HG02970 (cell line): ENCODE results near the gene GLT1D1.
"Not testable (repeated sequence)": the region's sequence is repeated elsewhere in the genome, so short reads cannot be mapped to it uniquely, and the experiment has no call there.

Source experiments
- ATAC-seq: cut with Tn5 transposase; IDR thresholded peaks from one replicate; pipeline ENCODE4 v1.9.1; 2021; ENCODE audit warnings: mild to moderate bottlenecking, moderate library complexity, moderate number of reproducible peaks; ENCODE audit not compliant: unreplicated experiment, low FRiP score

GLT1D1 gene

DNA sequence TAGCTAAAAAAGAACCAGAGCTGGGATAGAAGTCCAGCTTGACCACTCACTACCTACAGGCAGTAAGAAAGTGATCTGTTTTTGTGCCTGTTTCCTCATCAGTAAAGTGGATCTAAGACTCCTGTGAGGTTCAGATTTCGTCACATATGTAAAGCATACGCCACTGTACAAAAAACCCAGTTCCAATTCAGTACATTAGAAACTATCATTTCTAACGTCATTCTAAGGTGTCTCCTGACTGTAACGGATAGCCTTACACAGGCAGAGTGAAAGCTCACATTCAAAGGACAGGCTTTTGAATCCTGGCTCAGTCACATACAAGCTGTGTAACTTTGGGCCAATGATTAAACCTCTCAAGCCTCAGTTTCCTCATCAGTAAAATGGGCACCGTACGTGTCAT is 33.0 kb upstream of the GLT1D1 start:
- no peak for ATAC-seq

DNA sequence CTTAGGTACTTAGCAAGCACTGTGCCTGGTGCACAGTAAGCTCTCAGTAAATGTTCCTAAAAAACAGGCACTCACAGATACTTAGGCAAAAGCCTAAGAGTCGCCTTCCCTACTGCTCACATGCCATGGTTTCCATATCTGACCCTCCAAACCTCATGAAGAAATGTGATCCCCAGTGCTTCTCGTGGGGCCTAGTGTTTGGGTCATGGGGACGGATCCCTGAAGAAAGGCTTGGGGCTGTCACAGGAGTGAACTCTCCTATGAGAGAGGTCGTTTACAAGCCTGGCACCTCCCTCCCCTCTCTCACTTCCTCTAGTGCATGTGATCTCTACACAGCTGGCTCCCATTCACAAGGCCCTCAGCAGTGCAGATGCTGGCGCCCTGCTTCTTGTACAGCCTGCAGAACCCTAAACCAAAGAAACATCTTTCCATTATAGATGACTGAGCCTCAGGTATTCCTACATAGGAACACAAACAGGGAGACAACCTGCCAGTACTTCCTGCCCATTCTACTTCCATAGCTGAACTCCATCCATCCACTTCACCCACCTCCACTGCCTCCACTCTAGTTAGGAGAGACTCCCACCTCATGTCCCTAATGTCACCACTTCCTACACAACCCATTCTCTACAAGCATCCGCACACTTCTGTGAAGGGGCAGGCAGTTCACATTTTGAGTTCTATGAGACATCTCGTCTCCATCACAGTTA is 32.4 kb upstream of the GLT1D1 start:
- ATAC-seq = peak; percentile 47

DNA sequence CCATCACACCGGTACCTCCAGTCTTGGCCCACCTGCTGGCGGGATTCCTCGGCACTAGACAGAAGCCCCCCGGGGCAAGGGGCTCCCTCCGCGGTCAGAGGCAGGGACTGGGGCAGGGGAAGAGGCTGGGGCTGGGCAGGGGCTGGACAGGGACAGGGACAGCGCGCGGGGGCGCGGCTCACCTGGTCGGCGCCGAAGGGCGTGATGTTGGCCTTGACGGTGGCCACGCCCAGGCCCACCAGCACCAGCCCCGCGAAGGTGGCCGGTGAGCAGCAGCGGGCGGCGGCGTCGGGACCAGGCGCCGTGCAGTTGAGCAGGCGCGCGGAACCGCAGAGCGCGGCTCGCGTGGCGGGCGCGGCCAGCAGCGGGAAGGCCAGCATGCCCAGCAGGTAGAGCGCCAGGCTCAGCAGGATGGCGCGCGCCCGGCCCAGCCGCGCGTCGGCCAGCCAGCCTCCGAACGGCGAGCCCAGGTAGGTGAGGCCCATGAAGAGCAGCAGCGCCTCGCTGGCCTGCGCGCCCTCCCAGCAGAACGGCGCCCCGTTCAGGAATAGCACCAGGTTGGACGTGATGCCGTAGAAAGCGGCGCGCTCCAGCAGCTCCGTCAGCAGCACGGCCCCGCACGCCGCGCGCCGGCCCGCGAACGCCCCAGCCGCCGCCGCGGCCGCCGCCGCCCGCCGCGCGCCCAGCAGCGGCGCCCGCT is 29.9 kb upstream of the GLT1D1 start:
- ATAC-seq = peak; percentile 17

DNA sequence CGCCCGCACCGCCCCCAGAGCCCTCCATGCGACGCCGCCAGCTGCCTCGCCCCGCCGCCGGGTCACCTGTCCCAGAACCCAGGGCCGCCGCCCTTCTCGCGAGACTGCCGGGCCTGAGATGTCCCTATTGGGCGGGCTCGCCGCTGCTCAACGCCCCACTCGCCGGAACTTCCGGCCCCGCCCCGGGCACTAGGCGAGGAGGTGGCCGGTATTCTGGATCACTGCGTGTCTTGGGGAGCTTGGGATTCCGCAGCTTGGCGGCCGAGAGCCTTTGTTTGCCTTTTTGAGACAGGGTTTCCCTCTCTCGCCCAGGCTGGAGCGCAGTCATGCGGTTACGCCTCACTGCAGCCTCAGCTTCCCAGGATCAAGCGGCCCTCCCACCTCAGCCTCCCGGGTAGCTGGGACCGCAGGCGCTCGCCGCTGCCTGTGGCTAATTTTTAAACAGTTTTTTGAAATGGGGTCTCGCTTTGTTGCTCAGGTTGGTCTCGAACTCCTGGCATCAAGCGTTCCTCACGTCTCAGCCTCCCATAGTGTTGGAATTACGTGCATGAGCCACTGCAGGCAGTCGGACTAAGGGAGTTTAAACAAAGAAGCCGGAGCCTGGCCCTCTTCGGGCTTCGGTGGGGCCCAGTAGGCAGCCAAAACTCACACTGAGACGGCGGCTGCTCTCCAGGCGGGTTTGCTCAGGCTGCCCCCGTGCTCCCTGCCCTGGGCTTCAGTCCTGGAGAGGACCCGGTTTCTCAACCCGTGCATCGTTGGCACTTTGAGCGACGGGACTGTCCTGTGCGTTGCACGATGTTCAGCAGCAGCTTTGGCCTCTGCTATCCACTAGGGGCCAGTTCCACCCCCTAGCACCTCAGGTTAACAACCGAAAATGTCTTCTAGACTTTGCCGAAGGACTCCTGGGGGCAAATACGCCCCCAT is 29.1 kb upstream of the GLT1D1 start, which contains the start of gene SLC15A4:
SLC15A4 (minus strand) TSS at position 43 of the 924 bp plus-strand sequence; CDS start at position 28, 15 bp downstream.
- peak; percentile 85 for ATAC-seq

DNA sequence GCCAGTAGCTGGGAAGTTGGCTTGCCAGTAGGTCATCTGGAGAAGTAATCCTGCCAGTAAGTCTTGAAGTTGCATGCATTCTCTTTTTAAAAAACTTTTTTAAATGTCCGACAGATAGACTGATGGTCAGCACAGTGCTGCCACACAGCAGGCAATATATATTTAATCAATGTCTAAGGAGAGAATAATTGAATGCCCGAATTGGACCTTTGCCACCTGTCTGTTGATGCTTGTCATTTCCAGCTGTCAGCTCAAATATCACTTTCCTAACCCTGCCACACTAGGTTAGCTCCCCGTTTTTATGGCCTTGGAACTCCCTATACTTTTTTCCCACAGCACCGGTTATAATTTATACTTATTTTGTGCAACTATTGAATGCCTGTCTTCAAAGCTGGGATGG is 27.4 kb upstream of the GLT1D1 start:
- ATAC-seq = no peak

DNA sequence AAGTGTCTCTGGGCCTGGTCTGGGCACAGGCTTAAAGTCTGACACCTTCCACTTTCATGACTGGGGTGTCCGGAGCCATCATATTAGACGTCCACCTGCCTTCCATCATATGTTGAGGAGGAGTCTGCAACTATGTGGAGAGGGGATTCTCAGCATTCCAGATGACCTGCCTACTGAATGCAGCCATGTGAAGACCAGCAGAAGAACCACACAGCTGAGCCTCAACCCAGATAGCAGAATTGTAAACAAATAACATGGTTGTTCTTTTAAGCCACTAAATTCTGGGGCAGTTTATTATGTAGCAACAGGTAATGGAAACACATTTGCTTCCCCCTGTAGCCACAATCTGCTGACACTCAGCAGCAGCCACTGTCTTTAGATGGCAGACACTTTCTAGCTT is 25.6 kb upstream of the GLT1D1 start:
- ATAC-seq = no peak

DNA sequence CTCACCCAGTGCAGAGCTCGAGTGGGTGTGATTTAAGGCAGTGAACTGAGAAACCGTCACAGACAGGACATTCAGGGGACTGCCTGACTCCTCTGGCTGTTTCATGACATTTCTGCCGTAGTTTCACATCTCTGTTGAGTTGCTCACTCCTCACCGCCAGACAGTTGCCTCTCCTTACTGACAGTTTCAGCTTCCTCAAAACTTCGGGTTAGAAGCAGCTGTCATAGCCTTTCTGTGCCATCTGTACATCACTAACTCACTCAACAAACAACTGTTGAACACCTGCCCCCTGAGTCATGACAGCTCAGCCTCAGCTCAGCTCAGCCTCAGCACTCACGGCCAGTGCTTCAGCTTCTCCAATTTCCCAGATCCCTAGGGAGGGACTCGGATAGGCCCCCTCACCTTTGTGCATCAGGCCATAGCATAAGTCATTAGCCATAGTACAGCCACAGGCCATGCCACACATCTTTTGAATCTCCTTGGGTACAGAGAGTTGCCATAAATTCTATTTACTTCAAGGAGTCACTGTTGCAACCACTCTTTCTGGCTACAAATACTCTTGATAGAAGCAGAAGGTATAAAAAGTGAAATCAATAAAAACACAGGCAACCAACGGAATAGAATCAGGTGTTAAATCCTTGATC is 23.3 kb upstream of the GLT1D1 start:
- ATAC-seq = peak; percentile 84

DNA sequence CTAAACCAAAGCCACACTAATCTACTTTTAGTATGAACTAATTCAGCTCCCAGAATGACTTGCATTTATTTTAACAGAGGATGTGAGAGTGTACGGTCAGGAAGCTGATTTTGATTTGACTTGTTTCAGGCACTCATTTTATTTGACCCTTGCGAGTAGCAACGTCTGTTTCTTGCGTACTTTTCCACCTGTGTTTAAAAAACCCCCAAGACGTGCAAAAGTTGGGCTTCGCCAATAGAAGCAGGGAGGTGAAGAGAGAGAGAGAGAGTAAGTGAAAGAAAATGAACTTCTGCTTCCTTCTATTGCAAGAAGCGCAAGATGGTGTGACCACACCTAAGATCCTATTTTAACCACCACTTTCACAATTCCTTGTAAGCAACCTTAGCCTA is 22.8 kb upstream of the GLT1D1 start:
- ATAC-seq = peak; percentile 43

DNA sequence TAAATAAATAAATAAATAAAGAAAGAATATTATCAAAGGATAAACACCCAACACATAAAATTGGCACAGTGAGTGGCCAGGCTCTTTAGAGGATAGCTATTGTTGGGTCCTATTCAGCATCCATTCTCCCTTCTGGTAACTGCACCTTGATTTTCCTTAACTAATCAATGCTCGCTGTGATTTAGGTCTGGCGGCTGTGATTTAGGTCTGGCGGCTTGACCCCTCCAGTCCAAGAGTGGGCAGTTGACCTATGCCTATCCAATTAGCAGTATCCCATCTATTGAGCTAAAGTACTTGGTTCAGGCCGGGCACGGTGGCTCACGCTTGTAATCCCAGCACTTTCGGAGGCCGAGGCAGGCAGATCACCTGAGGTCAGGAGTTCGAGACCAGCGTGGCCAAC is 19.9 kb upstream of the GLT1D1 start:
- ATAC-seq = no peak

DNA sequence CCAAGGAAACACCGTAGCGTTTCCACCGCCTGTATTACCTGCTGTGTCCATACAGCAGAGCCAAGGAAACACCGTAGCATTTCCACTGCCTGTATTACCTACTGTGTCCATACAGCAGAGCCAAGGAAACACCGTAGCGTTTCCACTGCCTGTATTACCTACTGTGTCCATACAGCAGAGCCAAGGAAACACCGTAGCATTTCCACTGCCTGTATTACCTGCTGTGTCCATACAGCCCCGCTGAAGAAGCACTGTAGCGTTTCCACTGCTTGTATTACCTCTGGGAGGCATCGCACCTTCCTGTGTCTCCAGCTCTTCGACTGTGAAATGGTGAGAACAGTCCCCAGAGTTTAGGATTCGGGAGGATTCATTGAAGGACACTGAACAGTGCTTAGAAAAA is 13.4 kb upstream of the GLT1D1 start:
- not testable (repeated sequence) for ATAC-seq

DNA sequence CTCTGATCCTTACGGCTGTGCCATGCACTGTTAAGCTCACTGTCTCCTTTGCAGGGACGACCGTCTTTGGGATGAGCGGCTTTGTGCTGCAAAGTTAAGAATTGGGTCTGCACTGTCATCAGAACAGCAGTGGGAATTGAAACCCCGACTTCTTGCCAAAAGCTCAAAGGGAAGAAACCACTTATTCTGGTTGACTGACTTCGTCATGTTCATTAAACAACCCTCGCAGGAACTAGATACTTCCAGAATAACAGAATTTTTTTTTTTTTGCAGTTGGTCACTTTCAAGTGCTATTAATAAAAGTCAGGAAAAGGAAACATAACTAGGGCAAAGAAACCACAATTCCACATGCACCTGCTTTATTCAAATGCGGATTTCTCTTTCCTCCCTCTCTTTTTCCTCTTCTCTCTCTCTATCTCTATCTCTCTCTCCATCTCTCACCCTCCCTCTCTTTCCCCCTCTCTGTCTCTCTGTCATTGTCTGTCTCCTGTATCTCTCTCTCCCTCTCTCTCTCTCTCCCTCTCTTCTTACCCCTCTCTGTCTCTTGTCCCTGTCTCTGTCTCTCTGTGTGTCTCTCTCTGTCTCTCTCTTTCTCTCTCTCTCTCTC is 12.3 kb upstream of the GLT1D1 start:
- ATAC-seq = no peak

DNA sequence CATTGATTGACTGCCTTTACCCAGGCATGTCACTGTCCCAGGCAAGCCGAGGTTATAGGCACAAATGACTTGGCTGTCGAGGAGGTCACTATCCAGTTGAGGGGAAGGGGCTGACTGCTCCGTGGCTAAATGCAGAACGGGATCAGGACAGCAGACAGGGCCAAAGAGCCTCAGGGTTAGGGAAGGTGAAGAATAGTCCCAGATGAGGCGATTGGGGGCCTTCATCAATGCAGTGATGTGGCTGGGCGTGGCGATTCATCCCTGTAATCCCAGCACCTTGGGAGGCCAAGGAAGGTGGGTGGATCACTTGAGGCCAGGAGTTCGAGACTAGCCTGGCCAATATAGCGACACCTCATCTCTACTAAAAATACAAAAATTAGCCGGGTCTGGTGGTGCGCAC is 10.7 kb upstream of the GLT1D1 start:
- no peak for ATAC-seq

DNA sequence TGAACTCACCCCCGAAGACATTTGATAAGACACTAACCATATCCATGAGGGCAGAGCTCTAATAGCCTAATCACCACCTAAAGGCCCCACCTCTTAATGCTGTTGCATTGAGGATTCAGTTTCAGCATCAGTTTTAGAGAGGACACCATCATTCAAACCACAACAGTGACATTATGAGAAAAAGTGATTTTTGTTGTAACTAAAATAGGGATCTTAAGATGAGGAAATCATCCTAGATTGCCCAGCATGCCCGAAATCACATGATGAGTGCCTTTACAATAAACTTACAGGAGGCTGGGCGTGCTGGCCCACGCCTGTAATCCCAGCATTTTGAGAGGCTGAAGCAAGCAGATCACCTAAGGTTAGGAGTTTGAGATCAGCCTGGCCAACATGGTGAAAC is 9.7 kb upstream of the GLT1D1 start:
- no peak for ATAC-seq

DNA sequence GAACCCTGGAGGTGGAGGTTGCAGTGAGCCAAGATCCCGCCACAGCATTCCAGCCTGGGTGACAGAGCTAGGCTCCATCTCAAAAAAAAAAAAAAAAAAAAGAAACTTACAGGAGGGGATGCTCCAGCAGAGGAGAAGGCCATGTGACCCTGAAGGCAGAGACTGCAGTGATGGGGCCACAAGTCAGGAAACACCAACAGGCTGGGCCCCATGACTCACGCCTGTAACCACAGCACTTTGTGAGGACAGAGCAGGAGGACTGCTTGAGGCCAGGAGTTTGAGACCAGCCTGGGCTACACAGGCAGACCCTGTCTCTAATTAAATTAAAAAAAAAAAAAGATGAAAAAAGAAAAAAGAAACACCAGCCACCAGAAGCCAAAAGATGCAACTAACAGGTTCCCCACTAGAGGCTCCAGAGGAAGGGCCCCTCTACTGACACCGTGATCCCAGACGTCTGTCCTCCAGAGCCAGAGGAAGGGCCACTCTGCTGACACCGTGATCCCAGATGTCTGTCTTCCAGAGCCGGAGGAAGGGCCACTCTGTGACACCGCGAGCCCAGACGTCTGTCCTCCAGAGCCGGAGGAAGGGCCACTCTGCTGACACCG is 9.1 kb upstream of the GLT1D1 start:
- ATAC-seq = no peak

DNA sequence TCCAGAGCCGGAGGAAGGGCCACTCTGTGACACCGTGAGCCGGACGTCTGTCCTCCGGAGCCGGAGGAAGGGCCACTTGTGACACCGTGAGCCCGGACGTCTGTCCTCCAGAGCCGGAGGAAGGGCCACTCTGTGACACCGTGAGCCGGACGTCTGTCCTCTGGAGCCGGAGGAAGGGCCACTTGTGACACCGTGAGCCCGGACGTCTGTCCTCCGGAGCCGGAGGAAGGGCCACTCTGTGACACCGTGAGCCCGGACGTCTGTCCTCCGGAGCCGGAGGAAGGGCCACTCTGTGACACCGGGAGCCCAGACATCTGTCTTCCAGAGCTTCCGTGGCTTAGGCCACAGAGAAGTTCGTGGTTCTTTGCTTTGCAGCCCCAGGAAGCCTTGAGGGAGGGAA is 6.6 kb upstream of the GLT1D1 start:
- ATAC-seq = not testable (repeated sequence)

DNA sequence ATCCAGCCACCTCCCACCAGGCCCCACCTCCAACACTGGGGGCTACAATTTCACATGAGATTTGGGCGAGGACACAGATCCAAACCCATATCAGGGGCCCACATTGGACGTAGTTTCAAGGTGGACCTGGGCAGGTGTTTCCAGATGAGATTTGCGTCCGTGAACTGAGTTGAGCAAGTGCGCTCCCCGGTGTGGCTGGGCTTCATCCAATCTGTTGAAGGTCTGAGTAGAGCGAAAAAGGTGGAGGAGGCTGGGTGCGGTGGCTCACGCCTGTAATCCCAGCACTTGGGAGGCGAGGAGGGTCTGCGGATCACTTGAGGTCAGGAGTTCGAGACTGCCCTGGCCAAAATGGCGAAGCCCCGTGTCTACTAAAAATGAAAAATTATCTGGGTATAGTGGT is 4.9 kb upstream of the GLT1D1 start:
- no peak for ATAC-seq

DNA sequence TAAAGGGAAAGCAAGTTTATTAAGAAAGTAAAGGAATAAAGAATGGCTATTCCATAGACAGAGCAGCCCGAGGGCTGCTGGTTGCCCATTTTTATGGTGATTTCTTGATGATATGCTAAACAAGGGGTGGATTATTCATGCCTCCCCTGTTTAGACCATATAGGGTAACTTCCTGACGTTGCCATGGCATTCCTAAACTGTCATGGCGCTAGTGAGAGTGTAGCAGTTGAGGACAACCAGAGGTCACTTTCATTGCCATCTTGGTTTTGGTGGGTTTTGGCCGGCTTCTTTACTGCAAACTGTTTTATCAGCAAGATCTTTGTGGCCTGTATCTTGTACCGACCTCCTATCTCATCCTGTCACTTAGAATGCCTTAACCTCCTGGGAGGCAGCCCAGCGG is 3.5 kb upstream of the GLT1D1 start:
- ATAC-seq = not testable (repeated sequence)

DNA sequence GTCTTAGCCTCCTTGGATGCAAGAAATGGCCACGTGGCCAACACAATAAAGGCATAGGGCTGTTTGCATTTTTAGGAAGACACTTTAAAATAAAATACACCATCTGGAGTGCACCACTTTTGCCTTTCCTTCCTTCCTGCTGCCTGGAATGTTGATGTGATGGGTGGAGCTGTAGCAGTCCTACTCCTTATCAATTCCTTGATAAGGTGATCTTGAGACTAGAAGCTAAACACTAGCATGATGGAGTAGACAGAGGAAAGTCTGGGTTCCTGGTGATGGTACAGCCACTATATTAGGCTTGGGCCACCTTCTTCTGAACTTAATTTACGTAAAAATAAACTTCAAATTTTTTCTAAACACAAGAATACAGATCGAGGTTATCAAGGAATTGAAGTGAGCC is 2.9 kb upstream of the GLT1D1 start:
- ATAC-seq = no peak

DNA sequence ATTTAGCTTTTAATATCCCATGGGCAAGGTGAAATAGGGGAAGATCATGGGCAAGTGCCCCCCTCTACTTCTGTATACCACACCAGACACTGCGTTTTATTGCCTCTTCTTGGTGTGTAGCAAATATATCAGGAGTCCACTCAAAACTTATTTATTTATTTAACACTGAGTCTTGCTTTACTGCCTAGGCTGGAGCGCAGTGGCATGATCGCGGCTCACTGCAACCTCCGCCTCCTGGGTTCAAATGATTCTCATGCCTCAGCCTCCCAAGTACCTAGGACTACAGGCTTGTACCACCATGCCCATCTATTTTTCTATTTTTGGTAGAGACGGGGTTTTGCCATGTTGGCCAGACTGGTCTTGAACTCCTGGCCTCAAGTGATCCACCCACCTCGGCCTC is 1.8 kb upstream of the GLT1D1 start:
- ATAC-seq = not testable (repeated sequence)
